HepG2 (cell line): ENCODE data around the gene RNU7-1. TPM values are rescaled to one million over a fixed set of nuclear protein-coding genes. Genes with fewer than 3 reads are reported as not detected.

Experiments
- ETV6 ChIP-seq: sonication (generic); formaldehyde crosslinking; conservative IDR thresholded peaks from 2 replicates; pipeline ENCODE4 v1.4.0; 2020; ENCODE audit warnings: missing genetic modification reagents
- GATAD2A ChIP-seq: IDR thresholded peaks from 2 replicates; pipeline ENCODE4 v1.6.1; 2016
- GPN1 ChIP-seq: sonication (generic); formaldehyde crosslinking; IDR thresholded peaks from 2 replicates; pipeline ENCODE4 v1.5.1; 2020; ENCODE audit warnings: missing genetic modification reagents, borderline replicate concordance
- JUN ChIP-seq: sonication (generic); formaldehyde crosslinking; IDR thresholded peaks from 2 replicates; pipeline ENCODE4 v1.4.0; 2020; ENCODE audit warnings: mild to moderate bottlenecking, missing genetic modification reagents
- KDM2A ChIP-seq: sonication (generic); formaldehyde crosslinking; IDR thresholded peaks from 2 replicates; pipeline ENCODE4 v1.4.0; 2020; ENCODE audit warnings: low read depth, missing genetic modification reagents, borderline replicate concordance
- KLF6 ChIP-seq: IDR thresholded peaks from 2 replicates; pipeline ENCODE4 v1.8.0; 2016; ENCODE audit warnings: missing biosample characterization, missing genetic modification reagents
- LCORL ChIP-seq, 2 experiments: fragments of 450-650 bp in 1 of 2; sonication (generic) in 1 of 2; formaldehyde crosslinking in 1 of 2; IDR thresholded peaks; 2 replicates each; pipeline versions ENCODE4 v1.5.0 to v1.6.1; 2017 to 2020; ENCODE audit warnings: antibody characterized with exemption in 1 of 2, missing genetic modification reagents in 1 of 2
- NCOA2 ChIP-seq: sonication (generic); formaldehyde crosslinking; IDR thresholded peaks from 2 replicates; pipeline ENCODE4 v1.8.0; 2022; ENCODE audit warnings: inconsistent platforms
- ONECUT2 ChIP-seq: sonication (generic); formaldehyde crosslinking; IDR thresholded peaks from 2 replicates; pipeline ENCODE4 v1.4.0; 2020; ENCODE audit warnings: missing genetic modification reagents
- PITX1 ChIP-seq: sonication (generic); formaldehyde crosslinking; IDR thresholded peaks from 2 replicates; pipeline ENCODE4 v1.5.1; 2020; ENCODE audit warnings: mild to moderate bottlenecking, missing genetic modification reagents
- PLRG1 ChIP-seq: fragments of 450-650 bp; conservative IDR thresholded peaks from 2 replicates; pipeline ENCODE4 v1.6.1; 2016
- THYN1 ChIP-seq: sonication (generic); formaldehyde crosslinking; IDR thresholded peaks from 2 replicates; pipeline ENCODE4 v1.8.1; 2023; ENCODE audit warnings: low read depth, mild to moderate bottlenecking, moderate library complexity, missing genetic modification reagents, borderline replicate concordance
- ZBTB10 ChIP-seq: sonication (generic); formaldehyde crosslinking; IDR thresholded peaks from 2 replicates; pipeline ENCODE4 v1.4.0; 2020; ENCODE audit warnings: missing genetic modification reagents, borderline replicate concordance
- ZNF256 ChIP-seq: sonication (generic); formaldehyde crosslinking; conservative IDR thresholded peaks from 2 replicates; pipeline ENCODE4 v1.4.0; 2020; ENCODE audit warnings: missing genetic modification reagents
- ZNF282 ChIP-seq: fragments of 450-650 bp; IDR thresholded peaks from 2 replicates; pipeline ENCODE4 v1.6.1; 2018; ENCODE audit not compliant: partially characterized antibody
- ZNF407 ChIP-seq: sonication (generic); formaldehyde crosslinking; IDR thresholded peaks from one replicate; pipeline ENCODE4 v1.5.1; 2020; ENCODE audit warnings: mild to moderate bottlenecking, missing genetic modification reagents; ENCODE audit errors: not compliant biosample characterization
- ZSCAN30 ChIP-seq: sonication (generic); formaldehyde crosslinking; IDR thresholded peaks from 2 replicates; pipeline ENCODE4 v1.5.0; 2020; ENCODE audit warnings: mild to moderate bottlenecking, missing genetic modification reagents
- ZSCAN5A ChIP-seq: sonication (generic); formaldehyde crosslinking; IDR thresholded peaks from 2 replicates; pipeline ENCODE4 v1.8.0; 2022; ENCODE audit warnings: mild to moderate bottlenecking, missing genetic modification reagents, borderline replicate concordance
- polyA plus RNA-seq, 8 experiments: library from polyadenylated mRNA; depleted of rRNA in 3 of 8; stranded (reverse) in 7 of 8; unstranded in 1 of 8; fragments of >200 nt; fragmentation: Illumina TruSeq in 4 of 8; extraction: Trizol in 4 of 8; gene quantifications; 2 replicates each; pipeline versions ENCODE4 v1.2.1 to v1.2.3, GENCODE V29; 2011 to 2016; ENCODE audit warnings: low read depth in 4 of 8, missing spikeins in 1 of 8, mixed read lengths in 1 of 8; ENCODE audit not compliant: insufficient read depth in 1 of 8
- total RNA-seq, 5 experiments: library from RNA; depleted of rRNA; stranded (reverse); fragments of >200 nt; fragmentation: Illumina TruSeq; extraction: Trizol; gene quantifications; 2 replicates each; pipeline ENCODE4 v1.2.3, GENCODE V29; 2016; ENCODE audit warnings: low read depth in 1 of 5

Gene RNU7-1
- total and polyA plus RNA-seq, 2 of the 13 experiments (the other 11 are each of a cell fraction or from before 2014, with no cell fraction given) = not detected

GRCh38 chr12:6943722-6944380 lies at the start of gene RNU7-1, which contains the start of gene C12orf57 (continued):
- TF ChIP-seq ZBTB10 (CRISPR knock-in tag) = no peak
- TF ChIP-seq ZSCAN5A (CRISPR knock-in tag) = peak; percentile 93
- TF ChIP-seq PLRG1 = no peak
- peak; percentile 80; the same call in 1 of the 2 replicates for TF ChIP-seq KLF6 (CRISPR knock-in tag)
- TF ChIP-seq THYN1 = no peak
- TF ChIP-seq ZSCAN30 (CRISPR knock-in tag) = no peak
- peak; percentile 50; the same call in 1 of the 2 replicates for TF ChIP-seq ETV6
- no peak; the same call in none of the 2 replicates for TF ChIP-seq KDM2A (CRISPR knock-in tag)
- no peak for TF ChIP-seq ZNF282
- TF ChIP-seq NCOA2 (CRISPR knock-in tag) = peak; percentile 86
- TF ChIP-seq ZNF407 (CRISPR knock-in tag) = no peak
- no peak for TF ChIP-seq ONECUT2 (CRISPR knock-in tag)
- TF ChIP-seq GPN1 (CRISPR knock-in tag) = no peak
- TF ChIP-seq LCORL (IDR thresholded peaks at IDR 0.05) = peak; percentile 32; the same call in 1 of the 2 replicates
- TF ChIP-seq LCORL (CRISPR knock-in tag; IDR thresholded peaks at IDR 0.05) = 0 out of 2 replicates have a peak, but pooled peaks have one; percentile 28
- no peak for TF ChIP-seq PITX1 (CRISPR knock-in tag)
- peak; percentile 76 for TF ChIP-seq GATAD2A
- TF ChIP-seq ZNF256 = peak; percentile 28; the same call in 1 of the 2 replicates
- TF ChIP-seq JUN = peak; percentile 82; the same call in 1 of the 2 replicates
